ENCODE measurements around the gene ST3GAL3.

- no peak for TF ChIP-seq FOXM1 (IDR thresholded peaks at IDR 0.05; ENCODE audit: borderline replicate concordance)
- TF ChIP-seq BHLHE40 (IDR thresholded peaks at IDR 0.05; ENCODE audit: borderline replicate concordance) = no peak
Measured at GRCh38 chr1:43856188-43856587, 148.9 kb downstream of the ST3GAL3 start.
